Measurements from ENCODE around the gene CPNE2. TPM values are rescaled to one million over a fixed set of nuclear protein-coding genes. Genes with fewer than 3 reads are reported as not detected.

Gene CPNE2
- total and polyA plus RNA-seq, 4 donors: 38.1 to 76.3 (median 52.2) TPM

- no peak for TF ChIP-seq CTCF (IDR thresholded peaks at IDR 0.05; ENCODE audit: control extremely low read depth, extremely low read depth)
- H3K9me3 ChIP-seq (ENCODE audit: control insufficient read depth in 4 of 4, insufficient read depth in 3 of 4, low read length in 3 of 4): no peaks in the 10 kb centered on the region
- H3K9ac ChIP-seq (ENCODE audit: insufficient read depth in 1 of 2, low read length in 2 of 2): peak overlapping the region; percentile 74 to 75
- peak; percentile 53 to 71 (median 59) for DNase-seq
- peak overlapping the region; percentile 98 for H3K4me3 ChIP-seq
- 0% methylated on average over 37 of the region's 37 CpGs for WGBS, 2 donors
- ATAC-seq (ENCODE audit: insufficient read depth, low FRiP score): peak; percentile 7
- peaks cover 4 to 19% (median 10%) of the 10 kb centered on the region in 5 donors for H3K4me1 ChIP-seq (ENCODE audit: control insufficient read depth in 5 of 5, insufficient read depth in 5 of 5, low read length in 5 of 5)
- no peaks in the 10 kb centered on the region for H3K27me3 ChIP-seq (ENCODE audit: control insufficient read depth in 3 of 3, insufficient read depth in 3 of 3, low read length in 2 of 3)
- H3K27ac ChIP-seq (ENCODE audit: low read depth in 1 of 2, low read length in 1 of 2): peak overlapping the region; percentile 94 to 96
- H3K36me3 ChIP-seq (ENCODE audit: control insufficient read depth in 4 of 4, insufficient read depth in 4 of 4, low read length in 4 of 4): peaks cover 0 to 8% (median 1%) of the 10 kb centered on the region in 4 donors
Measured at GRCh38 chr16:57185446-57185944, 93.1 kb downstream of the CPNE2 start.

GRCh38 chr16:57185945-57186871 is 93.8 kb downstream of the CPNE2 start, which contains the start of the genes PSME3IP1 and RSPRY1:
TSS of gene PSME3IP1 (minus strand) at chr16:57186039. CDS start at chr16:57173854, 12,185 bp downstream.
TSS of gene RSPRY1 (plus strand) at chr16:57186329. CDS start at chr16:57204659, 18,330 bp downstream.
- Histone ChIP-seq H3K9ac (ENCODE audit: insufficient read depth in 1 of 2, low read length in 2 of 2) (peak within 1 kb of the TSS; percentile 88 to 95), H3K4me1 (ENCODE audit: control insufficient read depth in 5 of 5, insufficient read depth in 5 of 5, low read length in 5 of 5) (peaks cover 4 to 24% (median 10%) of the 10 kb centered on the region in 5 donors)
- peak; percentile 98 for ATAC-seq (ENCODE audit: insufficient read depth, low FRiP score)

More at GRCh38 chr16:57185945-57186871, 93.8 kb downstream of the CPNE2 start, which contains the start of the genes PSME3IP1 and RSPRY1:
- peak; percentile 100 for DNase-seq
- Histone ChIP-seq H3K9me3 (ENCODE audit: control insufficient read depth in 4 of 4, insufficient read depth in 3 of 4, low read length in 3 of 4) (no peaks in the 10 kb centered on the region), H3K27me3 (ENCODE audit: control insufficient read depth in 3 of 3, insufficient read depth in 3 of 3, low read length in 2 of 3) (no peaks in the 10 kb centered on the region), H3K36me3 (ENCODE audit: control insufficient read depth in 4 of 4, insufficient read depth in 4 of 4, low read length in 4 of 4) (peaks cover 0 to 8% (median 1%) of the 10 kb centered on the region in 4 donors), H3K4me3 (peak within 1 kb of the TSS; percentile 98), H3K27ac (ENCODE audit: low read depth in 1 of 2, low read length in 1 of 2) (peak within 1 kb of the TSS; percentile 96 to 98)
- WGBS, 2 donors: 0% methylated on average over 54 to 64 of the region's 64 CpGs
- no peak for TF ChIP-seq CTCF (IDR thresholded peaks at IDR 0.05; ENCODE audit: control extremely low read depth, extremely low read depth)
